SW480 (cell line): ENCODE data around the gene RBM47.
"Not testable (repeated sequence)": the region's sequence is repeated elsewhere in the genome, so short reads cannot be mapped to it uniquely, and the experiment has no call there.

Experiments
- DNase-seq: peaks from one replicate; pipeline ENCODE4 v3.0.0-alpha.2; 2016; ENCODE audit warnings: low spot score

RBM47 gene

DNA sequence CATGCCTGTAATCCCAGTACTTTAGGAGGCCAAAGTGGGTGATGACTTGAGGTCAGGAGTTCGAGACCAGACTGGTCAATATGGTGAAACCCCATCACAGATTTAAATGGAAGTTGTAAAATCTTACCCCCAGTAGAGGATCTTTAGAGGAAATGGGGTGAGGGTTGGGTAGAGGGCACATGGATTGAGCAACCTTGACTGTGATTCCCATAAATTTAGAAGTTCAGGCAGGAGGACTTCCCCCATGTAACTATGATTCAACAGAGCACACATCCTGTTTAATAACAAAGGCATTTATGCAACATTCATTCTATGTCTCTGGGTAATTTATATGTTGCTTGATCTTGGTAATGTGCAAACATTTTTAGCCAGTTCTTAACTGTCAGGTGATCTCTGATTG lies 143.1 kb downstream of the RBM47 start:
- no peak for DNase-seq

DNA sequence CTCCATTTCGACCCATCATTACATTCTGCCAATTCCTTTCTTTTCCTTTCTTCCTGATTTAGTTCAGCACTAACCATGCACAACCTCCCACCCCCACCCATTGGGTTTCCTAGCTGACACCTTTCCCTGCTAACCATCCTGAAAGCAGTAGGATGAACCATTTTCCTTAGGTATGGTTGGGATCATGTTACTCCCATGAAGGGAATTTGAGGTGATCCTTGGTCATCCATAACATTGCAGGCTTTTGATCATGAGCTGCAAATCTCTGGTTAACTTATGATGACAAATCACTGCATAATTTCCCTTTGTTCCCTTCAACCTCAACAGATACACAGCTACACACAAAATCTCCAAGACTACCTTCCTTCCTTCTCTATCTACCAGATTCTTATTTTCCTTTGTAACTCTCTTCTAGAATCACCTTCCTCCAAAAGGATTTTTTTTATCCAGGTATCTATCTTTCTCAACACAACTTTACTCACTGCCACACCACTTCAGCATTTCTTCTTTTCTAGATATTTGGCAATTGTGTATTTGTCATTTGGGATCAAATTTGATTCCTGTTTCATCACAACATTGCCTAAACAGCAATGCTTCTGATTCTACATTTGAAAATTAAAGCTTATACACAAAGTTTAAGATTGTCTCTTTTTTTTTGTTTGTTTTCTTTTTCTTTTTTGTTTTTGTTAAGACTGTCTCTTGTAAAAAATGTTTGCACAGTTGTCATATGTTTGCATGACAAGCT lies 145.1 kb downstream of the RBM47 start:
- no peak for DNase-seq

DNA sequence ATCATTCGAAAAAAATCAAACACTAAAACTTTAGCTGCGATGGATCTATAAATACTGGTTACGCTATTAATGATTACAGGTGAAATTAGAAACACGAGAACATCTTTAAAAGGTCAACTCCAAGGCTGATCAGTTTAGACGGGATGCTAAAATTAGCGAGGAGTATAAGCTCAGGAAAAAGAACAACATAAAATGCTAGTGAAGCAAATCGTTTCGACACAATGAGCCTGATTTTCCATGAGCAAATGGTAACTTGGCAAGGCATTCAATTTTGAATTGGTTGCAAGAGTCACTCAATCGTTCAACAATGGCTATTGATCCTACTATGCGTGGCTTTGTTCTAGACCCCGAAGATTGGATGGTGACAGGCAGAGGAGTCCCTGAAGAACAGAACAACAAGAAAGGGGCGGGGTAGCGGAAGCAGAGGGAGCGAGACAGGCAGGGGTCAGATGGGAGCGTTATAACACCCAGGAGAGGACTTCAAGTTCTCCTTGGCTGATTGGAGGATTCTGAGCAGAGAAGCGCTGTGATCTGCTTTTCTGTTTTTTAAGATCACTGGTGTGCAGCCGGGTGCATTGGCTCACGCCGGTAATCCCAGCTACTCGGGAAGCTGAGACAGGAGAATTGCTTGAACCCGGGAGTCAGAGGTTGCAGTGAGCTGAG lies 146.5 kb downstream of the RBM47 start:
- no peak for DNase-seq

DNA sequence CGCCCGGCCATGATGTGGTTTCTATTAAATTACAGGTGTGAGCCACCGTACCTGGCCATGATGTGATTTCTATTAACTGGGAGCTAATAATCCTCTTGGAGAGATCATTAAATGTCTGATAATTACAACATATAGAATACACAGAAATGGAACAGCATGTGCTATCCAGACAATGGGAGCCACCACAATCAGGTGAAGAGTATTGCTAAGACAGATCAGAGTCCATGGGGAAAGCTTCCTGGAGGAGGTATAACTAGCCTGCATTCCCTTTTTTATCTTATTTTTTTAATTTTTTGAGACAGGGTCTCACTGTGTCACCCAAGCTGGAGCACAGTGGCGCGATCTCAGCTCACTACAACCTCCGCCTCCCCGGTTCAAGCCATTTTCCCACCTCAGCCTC lies 147.7 kb downstream of the RBM47 start:
- no peak for DNase-seq

DNA sequence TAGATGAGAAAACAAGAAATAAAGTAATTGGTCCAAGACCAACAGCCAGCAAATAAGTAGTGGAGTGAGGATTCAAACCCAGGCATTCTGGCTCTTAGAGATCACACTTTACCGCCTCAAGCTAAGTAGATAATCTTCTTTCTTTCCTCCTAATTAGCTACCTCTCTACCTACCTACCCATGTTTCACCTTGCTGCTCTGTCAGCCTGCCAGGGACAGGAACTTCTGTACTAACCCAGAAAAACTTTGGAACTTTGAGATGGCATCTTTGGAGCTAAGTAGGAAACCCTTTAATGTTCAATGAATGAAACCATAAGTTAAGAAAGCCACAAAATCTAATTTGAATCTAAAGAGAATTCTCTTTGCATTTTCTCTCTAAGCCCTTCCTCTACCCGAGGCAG lies 149.4 kb downstream of the RBM47 start:
- no peak for DNase-seq

DNA sequence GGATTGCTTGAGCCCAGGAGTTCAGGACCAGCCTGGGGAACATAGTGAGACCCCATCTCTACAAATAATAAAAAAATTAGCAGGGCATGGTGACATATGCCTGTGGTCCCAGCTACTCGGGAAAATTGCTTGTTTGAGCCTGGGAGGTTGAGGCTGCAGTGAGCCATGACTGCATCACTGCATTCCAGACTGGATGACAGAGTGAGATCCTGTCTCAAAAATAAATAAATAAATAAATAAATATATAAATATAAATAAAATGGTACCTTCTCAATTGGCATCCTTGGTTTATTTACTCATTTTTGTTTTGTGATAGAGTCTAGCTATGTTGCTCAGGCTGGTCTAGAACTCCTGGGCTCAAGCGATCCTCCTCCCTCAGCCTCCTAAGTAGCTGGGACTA lies 150.3 kb downstream of the RBM47 start:
- no peak for DNase-seq

DNA sequence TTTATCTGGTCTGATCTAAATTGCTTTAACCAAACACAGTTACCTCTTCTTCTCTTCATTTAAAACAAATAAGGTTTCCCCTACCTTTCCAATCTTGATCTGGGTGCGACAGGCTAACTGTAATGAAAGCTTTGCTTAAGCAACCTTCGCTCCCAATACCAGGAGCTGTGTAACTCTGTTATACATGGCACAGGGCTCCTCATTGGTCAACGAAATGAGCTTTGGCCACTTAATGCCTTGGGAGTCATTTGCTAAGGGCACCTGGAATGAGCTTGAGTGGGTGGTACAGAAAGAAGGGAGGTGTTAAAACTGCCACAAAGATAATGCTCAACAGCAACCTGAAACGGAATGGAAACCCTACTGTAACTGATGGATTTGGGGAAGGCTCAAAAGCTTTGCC lies 154.1 kb downstream of the RBM47 start:
- DNase-seq, result peak; percentile 35

DNA sequence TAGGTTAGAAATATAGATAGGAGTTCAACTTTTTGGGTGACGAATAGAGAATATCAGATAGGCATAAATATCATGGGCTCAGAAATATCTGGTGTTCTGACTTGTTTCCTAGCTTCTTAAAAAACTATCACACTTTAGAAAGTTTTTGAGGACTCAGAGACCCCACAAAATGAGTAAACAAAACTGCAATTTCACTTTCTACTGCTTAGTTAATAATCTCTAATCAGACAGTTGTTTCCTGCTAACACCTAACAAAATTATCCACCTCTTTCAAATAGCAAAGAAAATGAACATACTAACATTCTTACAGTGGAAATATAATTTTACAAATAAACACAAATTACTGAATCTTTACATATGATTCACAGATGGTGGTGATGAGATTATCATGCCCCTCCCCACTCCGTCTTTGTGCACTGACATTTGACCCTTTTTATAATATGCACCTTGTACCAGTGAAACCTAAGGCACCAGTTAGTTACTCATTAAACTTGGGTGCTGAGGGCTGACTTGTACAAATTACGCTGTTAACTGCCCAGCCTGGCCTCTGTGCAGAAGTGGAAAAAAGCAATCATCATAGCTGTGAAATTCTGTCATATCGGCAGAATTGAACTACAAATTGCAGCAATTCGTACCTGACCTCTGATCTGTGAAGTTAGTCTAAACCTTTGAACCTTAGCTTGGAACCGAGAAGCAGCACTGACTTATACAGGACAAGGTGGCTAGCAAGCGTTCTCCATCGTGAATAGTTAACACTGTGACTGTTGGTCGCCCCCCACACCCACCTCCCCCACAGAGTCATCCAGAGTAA lies 155.9 kb downstream of the RBM47 start:
- DNase-seq, result peak; percentile 33

DNA sequence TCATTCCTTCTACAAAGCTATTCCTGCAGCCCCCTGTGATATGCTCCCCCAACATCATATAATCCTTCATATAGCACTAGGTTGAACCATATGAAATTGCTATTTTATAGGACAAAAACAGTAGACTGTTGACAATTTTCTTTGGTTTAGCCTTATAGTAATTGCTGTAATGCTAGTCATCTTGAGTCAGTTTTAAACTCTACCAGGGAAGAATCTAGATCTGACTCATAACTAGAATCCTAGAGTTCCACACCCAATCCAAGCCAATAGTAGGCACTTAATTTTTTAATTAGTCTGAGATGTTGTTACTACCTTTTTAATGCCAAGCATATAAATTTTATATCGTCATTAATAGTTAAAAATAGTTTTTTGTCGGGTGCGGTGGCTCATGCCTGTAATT lies 157.7 kb downstream of the RBM47 start:
- DNase-seq, result no peak

DNA sequence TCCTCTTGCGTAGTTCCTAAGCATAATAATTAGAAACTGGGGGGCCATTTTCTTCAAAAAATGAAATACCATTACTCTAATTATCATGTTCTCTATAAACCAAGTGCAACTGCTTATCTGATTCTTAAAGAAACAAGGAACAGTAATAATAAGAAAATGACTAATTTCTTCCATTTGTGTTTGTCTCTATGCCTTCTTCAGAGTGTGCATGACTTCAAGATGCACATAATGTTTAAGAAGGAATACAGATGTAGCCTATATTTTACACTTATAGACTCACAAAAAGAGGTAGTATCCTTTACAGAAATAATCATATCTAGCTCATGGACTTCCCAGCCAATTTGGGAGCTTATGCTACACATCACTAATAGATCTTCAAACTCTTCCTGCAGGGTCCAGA lies 162.9 kb downstream of the RBM47 start:
- no peak for DNase-seq

DNA sequence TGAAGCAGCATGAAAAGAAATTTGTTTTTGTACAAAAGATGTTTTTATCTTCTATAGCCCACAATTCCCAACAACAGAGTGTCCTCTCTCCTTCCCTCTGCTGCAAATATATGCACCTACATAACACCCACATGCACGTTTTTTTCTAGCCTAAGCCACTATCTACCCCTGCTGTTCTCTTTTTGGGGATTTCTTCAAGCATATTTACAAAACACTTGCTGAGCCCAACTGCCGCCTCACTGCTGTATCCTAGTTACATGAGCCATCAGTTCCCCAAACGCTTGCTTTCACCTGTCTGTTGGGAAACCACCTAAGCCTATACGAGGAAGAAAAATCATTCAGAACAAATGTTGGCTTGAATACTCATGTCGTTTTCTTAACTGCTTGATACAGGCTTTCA lies 167.3 kb downstream of the RBM47 start:
- no peak for DNase-seq

DNA sequence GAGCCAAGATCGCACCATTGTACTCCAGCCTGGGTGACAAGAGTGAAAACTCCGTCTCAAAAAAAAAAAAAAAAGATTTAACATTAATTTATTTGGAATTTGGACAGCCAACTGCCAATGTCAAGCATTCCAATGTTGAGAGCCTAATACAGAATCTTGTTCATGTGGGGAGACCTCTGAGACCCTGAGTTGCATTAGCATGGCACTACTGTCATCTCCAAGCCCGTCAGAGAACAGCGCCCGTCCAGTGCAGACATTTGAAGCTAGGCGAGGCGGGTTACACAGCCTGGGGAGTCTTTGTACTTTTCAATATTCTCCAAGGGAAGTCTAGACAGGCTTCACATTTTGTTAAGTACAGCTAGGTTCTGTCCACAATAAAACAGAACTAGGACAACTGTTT lies 167.8 kb downstream of the RBM47 start:
- DNase-seq, result no peak

DNA sequence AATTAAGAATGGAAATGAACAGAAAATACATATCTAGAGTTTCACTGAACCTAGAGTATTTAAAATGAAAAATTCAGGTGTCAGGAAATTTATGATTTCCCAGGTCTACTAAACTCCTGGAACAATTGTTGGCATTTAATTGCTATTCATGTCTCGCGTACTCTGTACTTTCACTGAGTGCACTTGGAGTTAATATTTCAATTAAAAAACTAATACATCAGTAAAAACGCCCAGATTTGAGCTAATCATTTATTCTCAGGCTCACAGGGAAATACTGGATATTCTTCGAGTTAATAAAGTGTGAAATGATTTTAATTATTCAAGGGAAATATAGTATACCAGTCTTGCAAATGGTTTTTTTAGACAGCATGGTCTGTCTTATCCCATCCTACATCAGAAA lies 168.6 kb downstream of the RBM47 start:
- DNase-seq, result no peak

DNA sequence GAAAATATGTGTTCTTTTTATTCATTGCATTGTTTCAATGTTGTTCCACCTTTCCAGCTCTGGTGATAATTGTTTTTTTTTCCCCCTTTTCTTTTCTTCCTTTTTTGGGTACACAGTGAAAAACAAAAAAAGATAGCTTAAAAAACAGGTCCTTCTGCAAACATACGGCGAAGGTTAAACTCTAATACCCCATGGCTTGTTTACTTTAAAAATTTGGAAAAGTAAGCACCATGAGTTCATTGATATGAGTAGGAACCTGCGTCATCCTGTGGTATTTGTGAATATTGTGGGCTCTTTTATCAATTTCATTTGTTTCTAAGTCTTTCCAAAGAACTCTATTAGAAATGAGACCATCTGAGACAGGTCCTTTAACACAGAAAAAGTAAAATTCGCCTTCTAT lies 171.0 kb downstream of the RBM47 start:
- no peak for DNase-seq

DNA sequence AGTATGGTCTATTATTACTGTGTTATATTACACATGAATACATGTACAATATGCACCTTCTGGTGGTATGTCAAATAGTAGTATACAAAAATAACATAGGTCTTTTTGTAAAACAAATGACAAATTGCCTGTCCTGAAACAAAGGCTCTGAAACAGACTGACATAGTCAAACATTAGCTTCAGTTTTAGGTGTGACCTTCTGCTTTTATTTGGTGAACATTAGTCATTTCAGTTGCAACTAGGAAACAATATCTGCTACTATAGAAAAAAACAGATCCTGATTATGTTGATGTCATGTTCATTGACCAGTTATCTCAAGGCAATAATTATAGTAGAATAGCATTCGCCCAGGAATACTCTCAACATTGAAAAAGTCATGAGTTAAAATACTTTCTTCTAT lies 171.6 kb downstream of the RBM47 start:
- DNase-seq, result no peak

DNA sequence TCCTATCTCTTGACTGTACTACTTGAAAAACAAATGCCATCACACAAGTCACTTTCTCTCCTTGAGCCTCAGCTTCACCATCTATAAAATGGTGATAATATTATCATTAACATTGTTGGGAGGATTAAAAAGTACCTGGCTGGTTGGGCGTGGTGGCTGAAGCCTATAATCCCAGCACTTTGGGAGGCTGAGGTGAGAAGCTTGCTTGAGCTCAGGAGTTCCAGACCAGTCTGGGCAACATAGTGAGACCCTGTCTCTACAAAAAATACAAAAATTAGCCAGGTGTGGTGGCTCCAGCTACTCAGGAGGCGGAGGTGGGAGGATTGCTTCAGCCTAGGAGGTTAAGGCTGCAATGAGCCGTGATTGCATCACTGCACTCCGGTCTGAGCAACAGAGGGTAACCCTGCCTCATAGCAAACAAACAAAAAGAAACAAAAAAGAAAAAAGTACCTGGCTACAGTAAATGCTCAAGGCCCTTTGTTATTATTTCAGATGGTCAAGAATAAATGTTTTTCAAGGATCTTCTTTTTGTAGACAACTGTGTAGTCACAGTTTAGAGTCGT lies 174.2 kb downstream of the RBM47 start:
- no peak for DNase-seq

DNA sequence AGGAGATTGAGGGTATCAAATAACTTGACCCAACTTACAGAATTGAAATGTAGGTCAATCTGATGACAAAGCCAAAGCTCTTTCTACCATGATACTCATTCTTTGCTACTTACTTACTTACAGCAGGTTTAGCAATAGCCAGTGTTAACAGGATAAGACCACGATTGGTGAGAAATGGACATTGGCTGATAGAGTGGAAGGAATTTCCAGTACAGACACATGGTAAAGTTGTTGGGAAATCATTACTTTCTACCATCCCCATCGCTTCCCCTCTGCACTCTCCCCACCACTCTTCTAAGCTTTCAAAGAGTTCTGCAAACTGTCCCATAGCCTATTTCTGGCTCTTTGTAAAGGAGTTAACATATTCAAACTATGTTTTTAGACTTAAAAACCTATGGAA lies 174.8 kb downstream of the RBM47 start:
- DNase-seq, result no peak

DNA sequence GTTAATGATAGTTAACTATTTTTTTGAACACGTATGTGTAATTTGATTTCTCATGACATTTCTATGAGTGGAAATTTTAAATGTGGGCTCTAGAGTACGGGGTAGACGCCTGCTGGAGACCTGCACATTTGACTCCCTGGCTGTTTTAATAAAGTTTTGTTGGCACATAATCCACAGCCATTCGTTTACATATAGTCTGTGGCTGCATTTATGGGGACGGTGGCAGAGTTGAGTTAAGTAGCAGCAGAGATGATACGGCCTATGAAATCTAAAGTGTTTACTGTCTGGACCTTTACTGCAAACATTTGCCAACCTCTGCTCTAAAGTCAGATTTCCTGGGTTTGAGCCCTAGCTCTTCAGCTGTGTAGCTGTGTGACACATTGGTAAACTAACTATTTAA lies 175.8 kb downstream of the RBM47 start:
- no peak for DNase-seq

DNA sequence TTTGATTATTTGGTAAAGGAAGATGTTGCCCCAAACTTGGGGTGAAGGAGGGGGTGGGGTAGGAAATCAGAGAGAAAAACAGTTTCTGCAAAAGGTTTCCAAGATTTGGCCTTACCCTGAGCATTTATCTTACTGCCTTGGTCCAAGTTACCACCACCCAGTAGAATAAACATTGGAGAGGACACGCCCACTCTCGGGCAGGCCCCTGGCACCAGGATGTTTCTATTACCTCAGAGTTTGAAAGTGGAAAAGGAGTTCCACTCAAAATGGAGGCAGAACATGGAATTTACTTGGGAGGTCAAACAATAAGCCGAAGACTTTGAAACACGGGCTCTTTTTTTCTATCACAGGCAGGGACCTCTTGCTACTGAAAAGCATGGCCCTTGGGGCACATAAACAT lies 180.8 kb downstream of the RBM47 start:
- DNase-seq, result no peak

DNA sequence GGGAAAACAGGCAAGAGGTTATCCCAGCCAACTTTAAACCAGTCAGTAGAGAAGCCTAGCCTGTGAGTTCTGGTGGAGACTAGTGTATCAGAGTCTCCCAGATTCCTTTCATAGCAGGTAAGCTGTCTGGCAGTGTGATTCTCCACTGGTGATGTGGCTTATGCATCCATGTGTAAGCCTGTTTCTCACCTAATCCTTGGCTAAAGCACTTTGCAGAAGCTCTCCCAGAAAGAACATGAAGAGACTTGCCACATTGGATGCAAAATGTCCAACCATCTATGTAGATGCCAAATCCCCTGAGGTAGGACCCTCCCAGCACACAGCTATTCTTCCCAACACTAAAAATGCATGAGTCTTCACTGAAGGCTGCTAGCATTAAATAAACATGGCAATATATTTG lies 182.8 kb downstream of the RBM47 start:
- no peak for DNase-seq

DNA sequence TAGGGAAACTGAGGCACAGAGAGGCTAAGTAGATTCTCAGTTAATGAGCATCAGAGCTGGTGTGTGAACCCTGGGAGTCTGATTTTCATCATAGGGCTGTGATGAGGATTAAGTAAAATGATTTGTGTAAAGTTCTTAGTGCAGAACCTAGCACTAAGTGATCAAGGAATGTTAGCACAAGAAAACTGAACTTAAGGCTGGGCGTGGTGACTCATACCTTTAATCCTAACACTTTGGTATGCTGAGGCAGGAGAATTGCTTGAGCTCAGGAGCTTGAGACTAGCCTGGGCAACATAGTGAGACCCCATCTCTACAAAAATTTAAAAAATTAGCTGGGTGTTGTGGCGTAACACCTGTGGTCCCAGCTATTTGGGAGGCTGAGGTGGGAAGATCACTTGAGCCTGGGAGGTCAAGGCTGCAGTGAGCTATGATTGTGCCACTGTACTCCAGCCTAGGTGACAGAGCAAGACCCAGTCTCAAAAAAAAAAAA lies 183.4 kb downstream of the RBM47 start:
- not testable (repeated sequence) for DNase-seq

DNA sequence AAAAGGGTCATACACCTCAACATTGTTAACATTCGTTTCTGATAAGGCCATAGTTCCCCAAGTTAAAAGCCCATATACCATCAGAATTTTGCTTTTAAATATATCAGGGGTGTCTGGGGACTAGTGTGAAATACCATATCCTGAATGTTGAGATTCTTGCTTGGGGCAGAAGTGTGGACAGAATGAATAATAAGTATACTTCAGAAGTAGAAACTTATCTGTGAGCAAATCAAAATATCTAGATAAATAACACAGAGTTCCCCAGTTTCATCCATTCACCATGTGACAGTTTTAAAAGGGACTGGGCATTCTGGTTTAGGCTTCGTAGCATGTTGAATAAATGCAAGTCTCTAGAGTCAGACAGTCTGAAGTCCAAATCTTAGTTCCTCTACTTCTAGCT lies 184.0 kb downstream of the RBM47 start:
- no peak for DNase-seq

DNA sequence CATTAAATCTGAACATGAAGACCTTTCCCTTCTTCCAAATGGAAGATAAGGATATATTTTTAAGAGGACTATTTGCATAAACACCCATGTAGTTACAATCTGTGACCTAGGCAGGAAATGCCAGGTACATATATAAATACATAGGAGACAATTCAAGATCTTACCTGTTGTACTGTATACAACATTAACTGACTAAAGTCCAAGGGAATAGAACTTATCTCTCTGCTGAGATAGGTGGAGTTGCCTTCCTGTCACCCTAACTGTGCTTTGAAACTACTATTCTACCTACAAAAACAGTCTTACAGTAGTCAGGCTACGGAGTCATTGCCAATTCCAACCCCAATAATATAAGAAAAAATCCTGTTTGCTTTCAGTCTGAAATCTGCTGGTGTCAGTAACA lies 188.2 kb downstream of the RBM47 start:
- DNase-seq, result no peak
